Measurements from ENCODE around the gene FGF5.

GRCh38 chr4:80335226-80335553, 68.7 kb downstream of the FGF5 start:
- TF ChIP-seq CTCF (IDR thresholded peaks at IDR 0.05; ENCODE audit: insufficient read depth, low read length) (no peak), GABPA (IDR thresholded peaks at IDR 0.05; ENCODE audit: low read depth) (no peak), SPI1 (IDR thresholded peaks at IDR 0.05; ENCODE audit: borderline replicate concordance, low read depth) (no peak)
